Progenitor cell of endocrine pancreas (in vitro differentiated cells): ENCODE results near the gene KLB. TPM values are rescaled to one million over a fixed set of nuclear protein-coding genes. Genes with fewer than 3 reads are reported as not detected.

Experiments used
- DNase-seq: peaks from one replicate; pipeline ENCODE4 v3.0.0; 2021; ENCODE audit warnings: low spot score; ENCODE audit not compliant: unreplicated experiment
- H3K27ac Mint-ChIP-seq: 2 replicates; pipeline ENCODE4 v1.8.0; 2021; ENCODE audit warnings: mild to moderate bottlenecking, moderate library complexity, mixed read lengths
- H3K27me3 Mint-ChIP-seq: 2 replicates; pipeline ENCODE4 v1.8.0; 2021; ENCODE audit warnings: mixed read lengths
- H3K36me3 Mint-ChIP-seq: 2 replicates; pipeline ENCODE4 v1.8.0; 2022; ENCODE audit warnings: mixed read lengths; ENCODE audit not compliant: insufficient read depth
- H3K4me1 Mint-ChIP-seq: 2 replicates; pipeline ENCODE4 v1.8.0; 2021; ENCODE audit warnings: low read depth, mixed read lengths
- H3K4me3 Mint-ChIP-seq: 2 replicates; pipeline ENCODE4 v1.8.0; 2021; ENCODE audit warnings: low read depth, mild to moderate bottlenecking, moderate library complexity, mixed read lengths
- H3K9me3 Mint-ChIP-seq: 2 replicates; pipeline ENCODE4 v1.8.0; 2021; ENCODE audit warnings: low read depth, mixed read lengths
- total RNA-seq: library from RNA; stranded (reverse); gene quantifications from 2 replicates; pipeline ENCODE4 v1.2.1, GENCODE V29; 2021
- TF ChIP-seq, protein P1 (sequence below): fragments of 200-600 bp; sonication (generic); IDR thresholded peaks from one replicate; pipeline ENCODE4 v1.5.0; 2021; ENCODE audit warnings: antibody characterized with exemption, mild to moderate bottlenecking; ENCODE audit not compliant: unreplicated experiment

The KLB gene
- total RNA-seq, 1 donor from 2014 or later = 0.43 TPM

DNA sequence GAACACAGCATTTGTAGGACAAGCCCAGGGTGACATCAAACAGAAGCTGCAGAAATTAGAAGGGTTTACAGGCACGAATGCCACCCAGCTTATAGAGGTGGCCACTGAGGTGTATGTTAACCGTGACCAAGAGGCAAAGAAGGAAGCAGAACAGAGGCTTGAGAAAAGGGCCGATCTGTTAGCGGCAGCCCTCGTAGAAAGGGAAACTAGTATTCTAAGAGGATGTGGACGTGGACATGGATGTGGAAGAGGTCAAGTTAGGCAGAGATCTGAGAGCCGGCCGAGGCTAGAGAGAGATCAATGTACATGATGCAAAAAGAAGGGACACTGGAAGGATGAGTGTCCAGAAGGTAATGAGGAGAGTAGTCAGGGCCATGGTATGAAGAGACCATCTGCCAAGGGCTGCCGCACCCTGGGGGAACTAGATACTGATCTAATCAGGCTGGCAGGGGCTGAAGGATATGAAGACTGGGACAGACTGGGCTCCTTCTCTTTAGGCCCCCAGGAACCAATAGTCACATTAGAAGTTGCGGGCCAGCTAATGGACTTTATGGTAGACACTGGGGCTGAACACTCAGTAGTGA, 79.6 kb downstream of the KLB start:
- Mint-ChIP-seq H3K4me3 (no peak overlapping the region), H3K4me1 (no peaks in the 10 kb centered on the region), H3K27ac (no peak overlapping the region), H3K27me3 (no peaks in the 10 kb centered on the region), H3K9me3 (peaks cover 11% of the 10 kb centered on the region), H3K36me3 (peaks cover 1% of the 10 kb centered on the region)
- TF ChIP-seq, protein P1, sequence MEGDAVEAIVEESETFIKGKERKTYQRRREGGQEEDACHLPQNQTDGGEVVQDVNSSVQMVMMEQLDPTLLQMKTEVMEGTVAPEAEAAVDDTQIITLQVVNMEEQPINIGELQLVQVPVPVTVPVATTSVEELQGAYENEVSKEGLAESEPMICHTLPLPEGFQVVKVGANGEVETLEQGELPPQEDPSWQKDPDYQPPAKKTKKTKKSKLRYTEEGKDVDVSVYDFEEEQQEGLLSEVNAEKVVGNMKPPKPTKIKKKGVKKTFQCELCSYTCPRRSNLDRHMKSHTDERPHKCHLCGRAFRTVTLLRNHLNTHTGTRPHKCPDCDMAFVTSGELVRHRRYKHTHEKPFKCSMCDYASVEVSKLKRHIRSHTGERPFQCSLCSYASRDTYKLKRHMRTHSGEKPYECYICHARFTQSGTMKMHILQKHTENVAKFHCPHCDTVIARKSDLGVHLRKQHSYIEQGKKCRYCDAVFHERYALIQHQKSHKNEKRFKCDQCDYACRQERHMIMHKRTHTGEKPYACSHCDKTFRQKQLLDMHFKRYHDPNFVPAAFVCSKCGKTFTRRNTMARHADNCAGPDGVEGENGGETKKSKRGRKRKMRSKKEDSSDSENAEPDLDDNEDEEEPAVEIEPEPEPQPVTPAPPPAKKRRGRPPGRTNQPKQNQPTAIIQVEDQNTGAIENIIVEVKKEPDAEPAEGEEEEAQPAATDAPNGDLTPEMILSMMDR = no peak
- DNase-seq = no peak

DNA sequence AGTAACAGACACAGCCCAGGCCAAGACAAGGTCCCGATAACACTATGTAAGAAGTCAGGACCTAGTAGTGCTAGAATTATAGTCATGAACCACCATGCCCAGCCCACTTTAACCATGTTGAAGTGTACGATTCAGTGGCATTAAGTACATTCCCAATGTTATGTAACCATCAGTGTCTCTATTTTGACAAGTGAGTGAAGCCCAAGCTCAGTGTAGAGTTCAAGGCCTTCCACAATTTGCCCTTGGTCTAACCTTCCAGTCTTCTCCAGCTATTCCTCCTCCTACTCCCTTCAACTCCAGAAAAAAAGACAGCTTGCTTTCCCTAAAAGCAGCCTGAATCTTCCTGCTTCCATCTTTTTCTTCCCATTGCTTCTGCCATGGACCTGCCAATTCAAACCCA, 83.6 kb downstream of the KLB start:
- Mint-ChIP-seq H3K9me3 (peaks cover 4% of the 10 kb centered on the region), H3K36me3 (no peaks in the 10 kb centered on the region), H3K4me3 (no peak overlapping the region), H3K27ac (no peak overlapping the region), H3K27me3 (no peaks in the 10 kb centered on the region), H3K4me1 (no peaks in the 10 kb centered on the region)
- DNase-seq = no peak
- TF ChIP-seq, protein P1 = no peak

DNA sequence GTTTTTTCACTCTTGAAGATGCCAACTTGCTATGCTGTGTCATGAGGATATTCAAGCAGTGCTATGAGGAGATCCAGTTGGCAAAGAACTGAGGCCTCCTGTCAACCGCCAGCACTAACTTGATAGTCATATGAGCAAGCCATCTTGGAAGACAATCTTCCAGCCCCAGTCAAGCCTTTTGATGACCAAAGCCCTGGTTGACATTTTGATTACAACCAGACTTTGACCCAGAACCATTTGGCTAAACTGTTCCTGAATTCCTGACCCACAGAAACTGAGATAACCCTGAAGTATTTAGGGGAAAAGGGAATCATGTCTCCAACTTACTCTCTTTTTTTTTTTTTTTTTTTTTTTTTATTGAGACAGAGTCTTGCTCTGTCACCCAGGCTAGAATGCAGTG, 87.6 kb downstream of the KLB start:
- Mint-ChIP-seq H3K27me3 (no peaks in the 10 kb centered on the region), H3K9me3 (no peaks in the 10 kb centered on the region), H3K27ac (no peak overlapping the region), H3K4me3 (no peak overlapping the region), H3K36me3 (peaks cover 8% of the 10 kb centered on the region), H3K4me1 (no peaks in the 10 kb centered on the region)
- TF ChIP-seq, protein P1 = no peak
- no peak for DNase-seq

DNA sequence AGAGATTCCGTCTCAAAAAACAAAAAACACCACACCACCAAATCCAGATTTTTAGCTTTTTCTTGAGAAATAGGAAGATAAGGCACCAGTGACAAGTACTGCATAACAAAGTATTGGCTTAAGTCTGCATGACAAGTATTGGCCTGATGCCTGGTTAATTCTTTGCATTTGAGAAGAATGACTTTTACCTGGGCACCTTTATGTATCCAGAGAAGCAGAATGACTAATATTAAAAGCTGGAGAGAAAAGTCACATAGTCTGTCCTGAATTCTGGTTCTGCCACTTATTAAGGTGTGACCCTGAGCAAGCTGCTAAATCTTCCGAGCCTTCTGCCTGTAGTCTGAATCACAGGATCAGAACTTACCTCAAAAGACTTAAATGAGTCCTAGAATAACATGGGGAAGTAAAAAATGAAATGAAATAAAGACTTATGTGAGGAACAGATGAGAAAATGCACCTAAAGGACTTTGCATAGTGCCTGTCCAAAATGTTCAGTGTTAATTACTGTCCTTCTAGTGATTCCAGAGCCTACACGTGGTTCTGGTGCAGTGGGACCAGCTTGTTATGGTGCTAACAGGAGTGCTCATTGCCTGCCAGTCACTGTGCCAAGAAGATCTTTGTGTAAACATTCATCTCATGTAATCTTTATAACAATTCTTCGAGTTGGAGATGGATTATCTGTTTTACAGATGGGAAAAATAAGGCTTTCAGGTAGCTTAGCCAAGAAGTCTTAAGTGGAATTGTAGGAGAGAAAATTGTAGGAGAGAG, 88.9 kb downstream of the KLB start:
- no peaks in the 10 kb centered on the region for H3K9me3 Mint-ChIP-seq
- peaks cover 11% of the 10 kb centered on the region for H3K36me3 Mint-ChIP-seq
- no peak overlapping the region for H3K4me3 Mint-ChIP-seq
- no peaks in the 10 kb centered on the region for H3K4me1 Mint-ChIP-seq
- peak overlapping the region; percentile 79 for H3K27ac Mint-ChIP-seq
- no peaks in the 10 kb centered on the region for H3K27me3 Mint-ChIP-seq
- no peak for DNase-seq
- TF ChIP-seq, protein P1 = no peak

DNA sequence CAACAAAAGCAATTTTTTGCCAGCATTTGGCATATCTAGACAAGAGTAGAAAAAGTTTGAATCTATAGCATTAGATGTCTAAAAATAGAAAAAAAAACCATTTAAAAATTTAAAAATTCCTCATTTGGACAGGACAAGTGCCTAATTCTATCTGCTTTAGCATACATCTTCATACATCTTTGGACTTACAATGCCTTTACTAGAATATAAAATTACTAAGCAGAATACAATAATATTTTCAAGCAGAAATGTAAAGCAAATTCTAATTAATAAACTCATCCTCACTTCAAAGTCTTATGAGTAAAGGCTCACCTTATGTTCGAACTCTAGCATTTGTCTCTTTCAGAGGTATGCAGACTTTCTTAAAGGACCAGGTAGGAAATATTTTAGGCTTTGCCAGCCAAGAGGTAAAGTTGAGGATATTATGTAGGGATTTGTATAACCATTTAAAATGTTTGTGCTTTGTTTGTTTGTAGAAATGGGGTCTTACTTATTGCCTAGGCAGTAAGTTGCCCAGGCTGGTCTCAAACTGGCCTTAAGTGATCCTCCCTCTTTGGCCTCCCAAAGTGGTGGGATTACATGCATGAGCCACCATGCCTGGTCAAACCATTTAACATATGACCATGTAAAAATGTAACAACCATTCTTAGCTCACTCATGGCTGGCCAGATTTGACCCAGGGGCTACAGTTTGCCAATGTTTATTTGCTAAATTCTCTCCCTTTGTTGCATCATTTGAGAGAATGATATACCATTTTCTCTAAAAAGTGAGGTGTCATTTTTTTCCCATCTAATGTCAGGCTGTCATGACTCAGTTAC, 91.4 kb downstream of the KLB start:
- Mint-ChIP-seq H3K27ac (peak overlapping the region; percentile 45), H3K9me3 (no peaks in the 10 kb centered on the region), H3K27me3 (no peaks in the 10 kb centered on the region), H3K36me3 (peaks cover 25% of the 10 kb centered on the region), H3K4me3 (no peak overlapping the region), H3K4me1 (no peaks in the 10 kb centered on the region)
- no peak for DNase-seq
- TF ChIP-seq, protein P1 = no peak
